Measurements from ENCODE around the gene NAPA. TPM values are rescaled to one million over a fixed set of nuclear protein-coding genes. Genes with fewer than 3 reads are reported as not detected.

NAPA gene
- total RNA-seq, 4 donors from 2014 or later, result 36.5 to 693 (median 144) TPM

DNA sequence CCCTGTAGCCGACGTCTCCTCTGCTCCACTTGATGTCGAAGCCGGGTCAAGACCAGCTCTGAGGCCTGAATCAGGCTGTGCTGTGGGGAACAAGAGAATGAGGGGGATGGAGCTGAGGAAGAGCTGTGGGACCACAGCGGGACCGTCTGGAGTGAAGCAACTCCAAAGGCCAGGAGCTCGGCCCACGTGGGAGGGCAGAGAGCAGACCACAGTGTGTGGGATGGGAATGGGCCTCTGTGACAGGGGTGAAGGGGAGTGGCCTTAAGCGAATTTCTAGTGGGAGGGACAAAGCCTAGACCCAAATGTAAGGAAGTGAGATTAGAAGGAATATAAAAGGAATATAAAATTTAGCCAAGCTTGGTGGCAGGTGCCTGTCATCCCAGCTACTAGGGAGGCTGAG, 39.4 kb downstream of the NAPA start:
- no peak for DNase-seq
- intact Hi-C loops (cut with DNase I; ENCODE audit: low total_unique reads), result no loop called here
- Histone ChIP-seq H3K4me3 (no peak overlapping the region), H3K27ac (no peak overlapping the region), H3K4me1 (peaks cover 0 to 5% of the 10 kb centered on the region in 2 donors), H3K9me3 (no peaks in the 10 kb centered on the region), H3K27me3 (no peaks in the 10 kb centered on the region), H3K36me3 (no peaks in the 10 kb centered on the region)
- TF ChIP-seq CTCF (IDR thresholded peaks at IDR 0.05) (no peak), POLR2A (IDR thresholded peaks at IDR 0.05) (no peak)

GRCh38 chr19:47473336-47473735, 41.5 kb downstream of the NAPA start:
- Histone ChIP-seq H3K27me3 (no peaks in the 10 kb centered on the region), H3K36me3 (no peaks in the 10 kb centered on the region), H3K4me1 (peaks cover 0 to 5% of the 10 kb centered on the region in 2 donors), H3K27ac (no peak overlapping the region), H3K9me3 (no peaks in the 10 kb centered on the region), H3K4me3 (no peak overlapping the region)
- TF ChIP-seq POLR2A (IDR thresholded peaks at IDR 0.05), result no peak
- TF ChIP-seq CTCF (IDR thresholded peaks at IDR 0.05), result no peak
- no peak for DNase-seq
- intact Hi-C loops (cut with DNase I; ENCODE audit: low total_unique reads), result no loop called here

GRCh38 chr19:47471733-47472457, 43.0 kb downstream of the NAPA start, which contains the start of gene SLC8A2:
Gene SLC8A2, minus strand, starts transcription at chr19:47471893. Its CDS starts 5,490 bp downstream, at chr19:47466403.
- peak within 1 kb of the TSS; percentile 37 to 42 for H3K4me3 ChIP-seq

DNA sequence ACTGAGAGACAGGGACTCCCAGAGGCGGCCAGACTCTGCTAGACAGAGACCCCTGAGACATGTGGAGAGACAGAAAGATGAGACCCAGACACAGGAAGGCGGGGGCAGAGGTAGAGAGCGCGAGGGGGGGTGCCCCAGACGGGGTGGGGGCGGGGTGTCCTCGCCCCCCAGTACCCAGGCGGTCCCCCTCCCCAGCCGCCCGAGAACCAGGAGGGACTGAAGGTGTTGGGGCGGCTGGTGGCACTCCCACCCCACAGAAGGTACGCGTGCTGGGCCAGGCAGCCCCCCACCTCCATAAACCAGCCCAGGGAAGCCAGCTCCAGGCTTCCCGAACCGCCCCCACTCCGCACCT, 43.5 kb downstream of the NAPA start:
- peak overlapping the region; percentile 61 to 72 for H3K27ac ChIP-seq
- TF ChIP-seq POLR2A (IDR thresholded peaks at IDR 0.05) (no peak), CTCF (IDR thresholded peaks at IDR 0.05) (no peak)
- H3K4me3 ChIP-seq, result peak overlapping the region; percentile 37 to 42
- DNase-seq, result no peak
- H3K36me3 ChIP-seq, result no peaks in the 10 kb centered on the region
- no peaks in the 10 kb centered on the region for H3K27me3 ChIP-seq
- intact Hi-C loops (cut with DNase I; ENCODE audit: low total_unique reads), result no loop called here
- peaks cover 0 to 5% of the 10 kb centered on the region in 2 donors for H3K4me1 ChIP-seq
- H3K9me3 ChIP-seq, result no peaks in the 10 kb centered on the region

More at GRCh38 chr19:47471733-47472457, 43.0 kb downstream of the NAPA start, which contains the start of gene SLC8A2:
- Histone ChIP-seq H3K36me3 (no peaks in the 10 kb centered on the region), H3K27ac (peak within 1 kb of the TSS; percentile 61 to 72), H3K4me1 (peaks cover 0 to 5% of the 10 kb centered on the region in 2 donors), H3K9me3 (no peaks in the 10 kb centered on the region), H3K27me3 (no peaks in the 10 kb centered on the region)
- peak; percentile 82 to 87 for DNase-seq
- intact Hi-C loops (cut with DNase I; ENCODE audit: low total_unique reads), result no loop called here
- TF ChIP-seq POLR2A (IDR thresholded peaks at IDR 0.05) (no peak), CTCF (IDR thresholded peaks at IDR 0.05) (no peak)

DNA sequence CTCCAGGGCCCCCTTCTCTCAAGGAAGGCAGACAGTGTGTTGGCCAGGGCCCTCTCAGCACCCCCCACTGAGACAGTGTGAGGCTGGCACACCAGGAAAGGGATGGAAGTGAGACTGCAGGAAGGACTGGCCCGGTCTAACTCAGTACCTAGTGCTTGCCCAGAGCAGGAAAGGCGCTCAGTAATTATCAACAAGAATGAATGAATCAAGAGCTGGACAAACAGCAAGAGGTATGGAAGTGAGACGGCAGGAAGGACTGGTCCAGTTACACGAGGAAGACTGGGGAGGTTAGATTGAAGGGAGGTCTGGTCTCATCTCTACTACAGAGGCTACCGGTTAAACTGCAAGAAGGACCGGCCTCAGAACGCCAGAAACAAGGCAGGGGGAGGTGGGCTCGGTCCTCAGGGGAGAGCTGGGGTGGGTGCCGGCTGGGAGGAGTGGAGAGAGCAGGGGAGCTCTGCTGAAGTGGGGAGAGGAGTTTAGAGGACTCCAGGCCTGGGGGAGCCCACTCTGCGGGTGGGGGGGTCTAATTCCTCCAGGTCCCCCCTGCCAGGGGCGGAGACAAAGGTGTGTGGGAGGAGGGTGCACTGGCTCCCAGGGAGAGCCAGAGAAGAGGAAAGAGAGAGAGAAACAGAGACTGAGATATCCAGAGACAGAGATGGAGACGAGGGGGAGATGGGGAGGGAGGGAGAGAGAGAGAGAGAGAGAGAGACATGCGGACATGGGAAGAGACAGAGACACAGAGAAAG, 44.2 kb downstream of the NAPA start:
- Histone ChIP-seq H3K36me3 (no peaks in the 10 kb centered on the region), H3K4me1 (peaks cover 0 to 5% of the 10 kb centered on the region in 2 donors), H3K27me3 (no peaks in the 10 kb centered on the region), H3K4me3 (peak overlapping the region; percentile 37 to 42), H3K9me3 (no peaks in the 10 kb centered on the region), H3K27ac (peak overlapping the region; percentile 61 to 72)
- intact Hi-C loops (cut with DNase I; ENCODE audit: low total_unique reads), result no loop called here
- no peak for TF ChIP-seq CTCF (IDR thresholded peaks at IDR 0.05)
- TF ChIP-seq POLR2A (IDR thresholded peaks at IDR 0.05), result no peak
- DNase-seq, result no peak

Measured in uterus (tissue), 4 donors.